GM23248 (cell line): Measurements from ENCODE around the gene TTYH1. TPM values are rescaled to one million over a fixed set of nuclear protein-coding genes. Genes with fewer than 3 reads are reported as not detected.

Experiments used
- DNase-seq: peaks from one replicate; pipeline ENCODE4 v3.0.0-alpha.2; 2015
- H2AFZ ChIP-seq: fragments of 200-600 bp; sonication (generic); 2 replicates; pipeline ENCODE4 v1.6.1; 2016; ENCODE audit warnings: antibody characterized with exemption
- H3F3A ChIP-seq: fragments of 200-600 bp; sonication (generic); 2 replicates; pipeline ENCODE4 v1.6.1; 2016; ENCODE audit warnings: mild to moderate bottlenecking, antibody characterized with exemption, mixed run types; ENCODE audit not compliant: insufficient read depth
- H3K27ac ChIP-seq: fragments of 200-600 bp; sonication (generic); 2 replicates; pipeline ENCODE4 v1.5.1; 2016; ENCODE audit warnings: mild to moderate bottlenecking
- H3K27me3 ChIP-seq: fragments of 200-600 bp; sonication (generic); replicated peaks from 2 replicates; pipeline ENCODE4 v1.6.1; 2016; ENCODE audit warnings: mild to moderate bottlenecking; ENCODE audit not compliant: insufficient read depth
- H3K36me3 ChIP-seq: fragments of 200-600 bp; sonication (generic); 2 replicates; pipeline ENCODE4 v1.6.1; 2016; ENCODE audit warnings: low read depth, mild to moderate bottlenecking
- H3K4me1 ChIP-seq: fragments of 200-600 bp; sonication (generic); 2 replicates; pipeline ENCODE4 v1.6.1; 2016; ENCODE audit warnings: mild to moderate bottlenecking; ENCODE audit not compliant: insufficient read depth
- H3K4me2 ChIP-seq: fragments of 200-600 bp; sonication (generic); one replicate; pipeline ENCODE4 v1.6.1; 2016; ENCODE audit warnings: mild to moderate bottlenecking; ENCODE audit not compliant: unreplicated experiment
- H3K4me3 ChIP-seq: fragments of 200-600 bp; sonication (generic); 2 replicates; pipeline ENCODE4 v1.5.1; 2016; ENCODE audit warnings: mild to moderate bottlenecking
- H3K79me2 ChIP-seq: fragments of 200-600 bp; sonication (generic); 2 replicates; pipeline ENCODE4 v1.6.1; 2016; ENCODE audit warnings: mild to moderate bottlenecking; ENCODE audit not compliant: insufficient read depth
- H3K9ac ChIP-seq: fragments of 200-600 bp; sonication (generic); 2 replicates; pipeline ENCODE4 v1.6.1; 2016; ENCODE audit warnings: mild to moderate bottlenecking
- H3K9me2 ChIP-seq: fragments of 200-600 bp; sonication (generic); 2 replicates; pipeline ENCODE4 v1.6.1; 2016; ENCODE audit warnings: mixed run types, mild to moderate bottlenecking, moderate library complexity; ENCODE audit not compliant: insufficient read depth
- H3K9me3 ChIP-seq: fragments of 200-600 bp; sonication (generic); one replicate; pipeline ENCODE4 v1.6.1; 2017; ENCODE audit warnings: low read depth
- H4K20me1 ChIP-seq: fragments of 200-600 bp; sonication (generic); 2 replicates; pipeline ENCODE4 v1.6.0; 2016; ENCODE audit not compliant: insufficient read depth
- EZH2 ChIP-seq: fragments of 200-600 bp; sonication (generic); IDR thresholded peaks from 2 replicates; pipeline ENCODE4 v1.6.1; 2018; ENCODE audit warnings: antibody characterized with exemption, mild to moderate bottlenecking; ENCODE audit not compliant: insufficient read depth, poor library complexity, severe bottlenecking
- EZH2phosphoT487 ChIP-seq: fragments of 200-600 bp; sonication (generic); IDR thresholded peaks from 2 replicates; pipeline ENCODE4 v1.6.1; 2018; ENCODE audit warnings: antibody characterized with exemption, moderate library complexity, mild to moderate bottlenecking, low read depth; ENCODE audit not compliant: insufficient read depth
- WGBS, 2 experiments: methylation state at CpG; one replicate each; pipeline ENCODE4 v1.1.6; 2015 to 2017; ENCODE audit warnings: low lambda C conversion rate in 2 of 2, low coverage in 1 of 2; ENCODE audit errors: missing lambda C conversion rate in 2 of 2; 5-methylcytosine and 5-hydroxymethylcytosine counted together
- in situ Hi-C: fragments of 300-500 bp; cut with MboI; formaldehyde crosslinking; loops from 2 replicates; pipeline ENCODE4 v1.15.0; 2020
- polyA plus RNA-seq: library from polyadenylated mRNA; unstranded; fragments of >200 nt; fragmentation: Nextera tagmentation; extraction: Ambion mirVana; gene quantifications from 2 replicates; pipeline ENCODE4 v1.2.1, GENCODE V29; 2016
- total RNA-seq: library from RNA; depleted of rRNA; stranded (reverse); fragments of >200 nt; shearing (Covaris generic); gene quantifications from 2 replicates; pipeline ENCODE4 v1.2.3, GENCODE V29; 2014

Gene TTYH1
- total and polyA plus RNA-seq, 2 experiments from 2014 or later, result 0.05 TPM; not detected in 1

DNA sequence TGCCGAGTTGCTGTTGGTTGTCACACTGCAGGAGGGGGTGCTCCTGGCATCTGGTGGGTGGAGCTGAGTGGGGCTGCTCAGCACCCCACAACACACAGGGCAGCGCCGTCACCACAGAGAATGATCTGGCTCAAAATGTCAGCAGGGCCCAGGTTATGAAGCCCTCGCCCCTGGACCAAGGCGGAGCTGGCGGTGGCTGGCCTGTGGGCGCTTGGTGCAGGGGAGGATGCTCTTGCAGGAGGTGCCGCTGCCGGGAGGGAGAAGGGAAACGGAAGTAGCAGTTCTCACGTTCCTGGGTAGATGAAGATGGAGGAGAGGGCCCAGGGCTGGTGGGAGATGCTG is 19.6 kb downstream of the TTYH1 start:
- in situ Hi-C loops, result no loop called here

DNA sequence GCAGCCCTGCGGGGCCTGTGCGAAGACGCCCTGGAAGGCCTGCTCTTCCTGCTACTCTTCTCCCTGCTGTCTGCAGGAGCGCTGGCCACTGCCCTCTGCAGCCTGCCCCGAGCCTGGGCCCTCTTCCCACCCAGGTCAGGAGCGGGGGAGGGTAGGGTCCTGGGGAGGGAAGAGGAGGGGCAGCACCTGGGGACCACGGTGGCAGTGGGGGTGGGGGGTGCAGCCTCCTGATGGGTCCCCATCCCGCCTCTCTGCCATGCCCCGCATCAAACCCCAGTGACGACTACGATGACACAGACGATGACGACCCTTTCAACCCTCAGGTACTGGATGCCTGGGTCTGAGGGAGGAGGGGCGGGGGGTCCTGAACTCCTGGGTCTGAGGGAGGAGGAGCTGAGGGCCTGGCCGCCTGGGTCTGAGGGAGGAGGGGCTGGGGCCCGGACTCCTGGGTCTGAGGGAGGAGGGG is 20.3 kb downstream of the TTYH1 start:
- H3K4me2 ChIP-seq, result no peak overlapping the region
- H3F3A ChIP-seq, result no peaks in the 10 kb centered on the region
- no peak for DNase-seq
- WGBS, 2 experiments, result 27 to 32% methylated on average over 5 to 16 of the region's 16 CpGs
- no peaks in the 10 kb centered on the region for H3K27me3 ChIP-seq
- H2AFZ ChIP-seq, result no peak overlapping the region
- H4K20me1 ChIP-seq, result no peaks in the 10 kb centered on the region
- TF ChIP-seq EZH2, result no peak
- TF ChIP-seq EZH2phosphoT487, result no peak
- no peaks in the 10 kb centered on the region for H3K4me1 ChIP-seq
- no peak overlapping the region for H3K27ac ChIP-seq
- no peaks in the 10 kb centered on the region for H3K9me2 ChIP-seq
- H3K9me3 ChIP-seq, result no peaks in the 10 kb centered on the region
- in situ Hi-C loops, result no loop called here
- H3K79me2 ChIP-seq, result peaks cover 5% of the 10 kb centered on the region
- no peak overlapping the region for H3K4me3 ChIP-seq
- H3K36me3 ChIP-seq, result no peaks in the 10 kb centered on the region
- H3K9ac ChIP-seq, result no peak overlapping the region

More for the DNA sequence above, 19.6 kb downstream of the TTYH1 start:
- 48 to 52% methylated on average over 11 of the region's 11 CpGs for WGBS, 2 experiments
- TF ChIP-seq EZH2, result no peak
- TF ChIP-seq EZH2phosphoT487, result no peak
- H3K36me3 ChIP-seq, result no peaks in the 10 kb centered on the region
- DNase-seq, result no peak
- no peaks in the 10 kb centered on the region for H3K9me2 ChIP-seq
- H3F3A ChIP-seq, result no peaks in the 10 kb centered on the region
- no peak overlapping the region for H3K4me2 ChIP-seq
- H3K4me1 ChIP-seq, result no peaks in the 10 kb centered on the region
- peaks cover 5% of the 10 kb centered on the region; the same call in 1 of the 2 replicates for H3K79me2 ChIP-seq
- no peaks in the 10 kb centered on the region for H3K9me3 ChIP-seq
- H3K9ac ChIP-seq, result no peak overlapping the region
- H4K20me1 ChIP-seq, result no peaks in the 10 kb centered on the region
- no peak overlapping the region for H2AFZ ChIP-seq
- H3K27me3 ChIP-seq, result no peaks in the 10 kb centered on the region
- H3K4me3 ChIP-seq, result no peak overlapping the region
- no peak overlapping the region for H3K27ac ChIP-seq

DNA sequence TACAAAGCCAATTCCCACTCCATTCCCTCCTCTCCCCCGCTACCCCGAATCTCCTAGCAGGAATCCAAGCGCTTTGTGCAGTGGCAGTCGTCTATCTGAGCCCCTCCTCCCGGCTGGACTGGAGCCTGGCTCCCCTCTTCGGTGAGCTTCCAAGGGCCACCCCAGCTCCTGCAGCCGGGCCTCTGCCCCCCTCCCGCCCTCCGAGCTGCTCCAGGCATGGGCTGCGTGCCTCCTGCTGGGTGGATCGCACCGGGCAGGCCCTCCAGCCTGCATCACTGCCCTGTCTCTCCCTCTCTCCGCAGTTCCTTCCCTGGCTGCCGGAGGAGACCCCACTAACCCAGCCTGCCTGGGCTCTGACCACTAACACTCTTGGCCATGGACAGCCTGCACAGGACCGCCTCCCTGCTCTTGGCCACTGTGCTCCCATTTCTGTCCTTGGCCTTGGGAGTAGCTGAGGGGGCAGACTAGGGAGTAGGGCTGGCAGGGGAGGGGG is 20.8 kb downstream of the TTYH1 start:
- TF ChIP-seq EZH2, result no peak
- no peak for TF ChIP-seq EZH2phosphoT487
- H2AFZ ChIP-seq, result no peak overlapping the region
- WGBS, 2 experiments, result 31 to 33% methylated on average over 12 to 15 of the region's 15 CpGs
- no peaks in the 10 kb centered on the region for H4K20me1 ChIP-seq
- H3K36me3 ChIP-seq, result no peaks in the 10 kb centered on the region
- H3K9me2 ChIP-seq, result no peaks in the 10 kb centered on the region
- H3K4me1 ChIP-seq, result no peaks in the 10 kb centered on the region
- in situ Hi-C loops, result no loop called here
- H3K4me2 ChIP-seq, result no peak overlapping the region
- no peak for DNase-seq
- no peaks in the 10 kb centered on the region for H3F3A ChIP-seq
- H3K79me2 ChIP-seq, result peaks cover 9% of the 10 kb centered on the region
- no peak overlapping the region for H3K27ac ChIP-seq
- H3K9me3 ChIP-seq, result no peaks in the 10 kb centered on the region
- H3K4me3 ChIP-seq, result no peak overlapping the region
- no peak overlapping the region for H3K9ac ChIP-seq
- no peaks in the 10 kb centered on the region for H3K27me3 ChIP-seq

DNA sequence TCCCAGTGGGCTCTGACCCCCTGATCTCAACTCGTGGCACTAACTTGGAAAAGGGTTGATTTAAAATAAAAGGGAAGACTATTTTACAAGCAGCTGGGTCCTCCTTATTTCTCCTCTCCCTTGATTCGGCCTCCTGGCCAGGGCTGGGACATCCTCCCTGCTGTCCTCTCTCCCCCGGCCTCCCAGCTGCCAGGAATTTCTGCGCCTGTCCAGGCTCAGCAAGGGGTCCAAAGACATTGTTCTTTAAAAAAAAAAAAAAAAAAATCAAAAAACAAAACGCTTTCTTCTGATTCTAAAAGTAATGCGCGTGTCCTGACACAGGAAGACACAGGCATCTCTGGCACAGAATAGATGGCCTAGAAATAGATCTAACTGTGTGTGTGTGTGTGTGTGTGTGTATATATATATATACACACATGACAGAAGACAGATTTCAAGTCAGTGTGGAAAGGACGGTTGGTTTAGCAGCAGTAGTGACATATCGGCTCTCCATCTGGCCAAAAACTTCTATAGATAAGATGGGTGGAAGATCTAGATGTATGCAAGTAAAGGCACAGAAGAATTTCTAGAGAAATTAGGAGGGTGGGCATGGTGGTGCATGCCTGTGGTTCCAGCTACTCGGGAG is 21.5 kb downstream of the TTYH1 start:
- H2AFZ ChIP-seq, result no peak overlapping the region

More for the DNA sequence above, 21.5 kb downstream of the TTYH1 start:
- no peaks in the 10 kb centered on the region for H3K9me3 ChIP-seq
- TF ChIP-seq EZH2phosphoT487 (no peak), EZH2 (no peak)
- H3K36me3 ChIP-seq, result no peaks in the 10 kb centered on the region; the same call in 1 of the 2 replicates
- no peak for DNase-seq
- peaks cover 16% of the 10 kb centered on the region for H3K79me2 ChIP-seq
- H3K27ac ChIP-seq, result no peak overlapping the region
- no peaks in the 10 kb centered on the region for H4K20me1 ChIP-seq
- no peaks in the 10 kb centered on the region for H3F3A ChIP-seq
- in situ Hi-C loops, result no loop called here
- H3K4me2 ChIP-seq, result no peak overlapping the region
- no peaks in the 10 kb centered on the region for H3K4me1 ChIP-seq
- WGBS, 2 experiments, result 85 to 88% methylated on average over 10 of the region's 10 CpGs
- H3K9ac ChIP-seq, result no peak overlapping the region
- no peaks in the 10 kb centered on the region for H3K27me3 ChIP-seq
- H3K9me2 ChIP-seq, result no peaks in the 10 kb centered on the region
- no peak overlapping the region for H3K4me3 ChIP-seq
